HG02840 (cell line): ENCODE data around the gene MEGF11.

Experiments used
- ATAC-seq: cut with Tn5 transposase; IDR thresholded peaks from one replicate; pipeline ENCODE4 v1.9.1; 2021; ENCODE audit warnings: mild to moderate bottlenecking, moderate library complexity, moderate number of reproducible peaks; ENCODE audit not compliant: unreplicated experiment, low FRiP score

MEGF11 gene

GRCh38 chr15:65963911-65964482, 289.6 kb downstream of the MEGF11 start:
- no peak for ATAC-seq

- no peak for ATAC-seq
Observed at GRCh38 chr15:65963358-65963757, 290.2 kb downstream of the MEGF11 start.

GRCh38 chr15:65962187-65962586, 291.4 kb downstream of the MEGF11 start:
- ATAC-seq = no peak

GRCh38 chr15:65960586-65960985, 293.0 kb downstream of the MEGF11 start:
- ATAC-seq = no peak

- ATAC-seq = no peak
Observed at GRCh38 chr15:65958835-65959234, 294.7 kb downstream of the MEGF11 start.

GRCh38 chr15:65957451-65957850, 296.1 kb downstream of the MEGF11 start:
- no peak for ATAC-seq

GRCh38 chr15:65956899-65957298, 296.7 kb downstream of the MEGF11 start:
- no peak for ATAC-seq

GRCh38 chr15:65956307-65956706, 297.2 kb downstream of the MEGF11 start:
- no peak for ATAC-seq

GRCh38 chr15:65954289-65954741, 299.2 kb downstream of the MEGF11 start:
- ATAC-seq = no peak

GRCh38 chr15:65953622-65954021, 299.9 kb downstream of the MEGF11 start:
- ATAC-seq = no peak

GRCh38 chr15:65952391-65953053, 301.0 kb downstream of the MEGF11 start:
- no peak for ATAC-seq

- ATAC-seq = no peak
Observed at GRCh38 chr15:65951007-65951406, 302.5 kb downstream of the MEGF11 start.

GRCh38 chr15:65949491-65949890, 304.1 kb downstream of the MEGF11 start:
- ATAC-seq = no peak

GRCh38 chr15:65949011-65949410, 304.5 kb downstream of the MEGF11 start:
- ATAC-seq = no peak

GRCh38 chr15:65948383-65948782, 305.2 kb downstream of the MEGF11 start:
- no peak for ATAC-seq

- ATAC-seq = no peak
Observed at GRCh38 chr15:65947041-65947440, 306.5 kb downstream of the MEGF11 start.

GRCh38 chr15:65945616-65946015, 307.9 kb downstream of the MEGF11 start:
- no peak for ATAC-seq

- ATAC-seq = no peak
Observed at GRCh38 chr15:65944404-65944803, 309.1 kb downstream of the MEGF11 start.

- no peak for ATAC-seq
Observed at GRCh38 chr15:65942436-65942835, 311.1 kb downstream of the MEGF11 start.

- ATAC-seq = no peak
Observed at GRCh38 chr15:65940618-65940909, 313.0 kb downstream of the MEGF11 start.

- no peak for ATAC-seq
Observed at GRCh38 chr15:65939901-65940617, 313.5 kb downstream of the MEGF11 start.

GRCh38 chr15:65938604-65939003, 314.9 kb downstream of the MEGF11 start:
- ATAC-seq = no peak
